HL-60 (cell line): ENCODE results near the gene CERS1.

Experiments
- DNase-seq, 2 experiments: peaks; one replicate each; pipeline ENCODE4 v3.0.0-alpha.2; 2010 to 2020; ENCODE audit warnings: low read depth in 1 of 2, low spot score in 1 of 2
- H3K27ac ChIP-seq: fragments of 250-450 bp; sonication (Bioruptor Pico); replicated peaks from 2 replicates; pipeline ENCODE4 v1.5.1; 2020; ENCODE audit warnings: mild to moderate bottlenecking, moderate library complexity
- H3K27me3 ChIP-seq: fragments of 250-450 bp; sonication (Bioruptor Pico); 2 replicates; pipeline ENCODE4 v1.5.1; 2021; ENCODE audit warnings: mild to moderate bottlenecking, moderate library complexity; ENCODE audit not compliant: insufficient read depth, poor library complexity, severe bottlenecking
- H3K4me3 ChIP-seq: replicated peaks from 2 replicates; pipeline ENCODE4 v1.5.1; 2011; ENCODE audit warnings: mild to moderate bottlenecking, control low read depth, low read length; ENCODE audit not compliant: insufficient read depth
- GABPA ChIP-seq: IDR thresholded peaks from 2 replicates; pipeline ENCODE4 v1.6.1; 2012; ENCODE audit warnings: low read depth
- POLR2AphosphoS5 ChIP-seq: IDR thresholded peaks from 2 replicates; pipeline ENCODE4 v1.6.1; 2012; ENCODE audit warnings: low read depth
- REST ChIP-seq: IDR thresholded peaks from 2 replicates; pipeline ENCODE4 v1.6.1; 2012; ENCODE audit warnings: low read depth; ENCODE audit not compliant: insufficient replicate concordance
- SPI1 ChIP-seq: IDR thresholded peaks from 2 replicates; pipeline ENCODE4 v1.6.1; 2012; ENCODE audit warnings: low read depth, mild to moderate bottlenecking, borderline replicate concordance
- TF ChIP-seq, protein P1 (sequence below): IDR thresholded peaks from one replicate; pipeline ENCODE4 v1.5.1; 2011; ENCODE audit warnings: low read length, control low read depth, inconsistent platforms; ENCODE audit not compliant: insufficient read depth

The CERS1 gene

GRCh38 chr19:18941628-18942354 lies 45.8 kb upstream of the CERS1 start:
- Histone ChIP-seq H3K4me3 (peak overlapping the region; percentile 23; the same call in 1 of the 2 replicates), H3K27me3 (peaks cover 3% of the 10 kb centered on the region), H3K27ac (no peak overlapping the region)
- no peak for TF ChIP-seq GABPA
- TF ChIP-seq POLR2AphosphoS5, result no peak
- no peak for TF ChIP-seq REST
- TF ChIP-seq, protein P1, sequence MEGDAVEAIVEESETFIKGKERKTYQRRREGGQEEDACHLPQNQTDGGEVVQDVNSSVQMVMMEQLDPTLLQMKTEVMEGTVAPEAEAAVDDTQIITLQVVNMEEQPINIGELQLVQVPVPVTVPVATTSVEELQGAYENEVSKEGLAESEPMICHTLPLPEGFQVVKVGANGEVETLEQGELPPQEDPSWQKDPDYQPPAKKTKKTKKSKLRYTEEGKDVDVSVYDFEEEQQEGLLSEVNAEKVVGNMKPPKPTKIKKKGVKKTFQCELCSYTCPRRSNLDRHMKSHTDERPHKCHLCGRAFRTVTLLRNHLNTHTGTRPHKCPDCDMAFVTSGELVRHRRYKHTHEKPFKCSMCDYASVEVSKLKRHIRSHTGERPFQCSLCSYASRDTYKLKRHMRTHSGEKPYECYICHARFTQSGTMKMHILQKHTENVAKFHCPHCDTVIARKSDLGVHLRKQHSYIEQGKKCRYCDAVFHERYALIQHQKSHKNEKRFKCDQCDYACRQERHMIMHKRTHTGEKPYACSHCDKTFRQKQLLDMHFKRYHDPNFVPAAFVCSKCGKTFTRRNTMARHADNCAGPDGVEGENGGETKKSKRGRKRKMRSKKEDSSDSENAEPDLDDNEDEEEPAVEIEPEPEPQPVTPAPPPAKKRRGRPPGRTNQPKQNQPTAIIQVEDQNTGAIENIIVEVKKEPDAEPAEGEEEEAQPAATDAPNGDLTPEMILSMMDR, result no peak
- no peak for TF ChIP-seq SPI1
- no peak for DNase-seq

- DNase-seq, result peak in 1 of 2 experiments; percentile 59
- H3K27ac ChIP-seq, result peak within 1 kb of the TSS; percentile 46
- peaks cover 3% of the 10 kb centered on the region for H3K27me3 ChIP-seq
- H3K4me3 ChIP-seq, result peak within 1 kb of the TSS; percentile 85
- no peak for TF ChIP-seq GABPA
- no peak for TF ChIP-seq SPI1
- TF ChIP-seq POLR2AphosphoS5, result 0 out of 2 replicates have a peak, but pooled peaks have one; percentile 16
- TF ChIP-seq, protein P1, result no peak
These were observed 45.0 kb upstream of the CERS1 start, which contains the start of gene HOMER3 for GRCh38 chr19:18940769-18941627. Gene HOMER3 (minus strand): TSS chr19:18941217. CDS start chr19:18938982, 2,235 bp downstream.

GRCh38 chr19:18939922-18940768 lies 44.2 kb upstream of the CERS1 start:
- no peak for DNase-seq
- peaks cover 3% of the 10 kb centered on the region for H3K27me3 ChIP-seq
- TF ChIP-seq POLR2AphosphoS5 (no peak), GABPA (no peak), REST (no peak), SPI1 (no peak)
- TF ChIP-seq, protein P1, result no peak
- H3K27ac ChIP-seq, result peak overlapping the region; percentile 46
- H3K4me3 ChIP-seq, result peak overlapping the region; percentile 85
